Measurements from ENCODE around the gene PHKB. TPM values are rescaled to one million over a fixed set of nuclear protein-coding genes. Genes with fewer than 3 reads are reported as not detected.

Gene PHKB
- total RNA-seq, 1 experiment from 2014 or later = 35.6 TPM

- Histone ChIP-seq H3K4me1 (no peaks in the 10 kb centered on the region), H3K27me3 (no peaks in the 10 kb centered on the region), H3K36me3 (no peaks in the 10 kb centered on the region), H3K9me3 (replicated peaks) (no peaks in the 10 kb centered on the region), H3K27ac (peak overlapping the region; percentile 9; the same call in 1 of the 2 replicates), H3K4me3 (peak overlapping the region; percentile 29)
- DNase-seq = peak; percentile 47 to 53
Measured at GRCh38 chr16:47712276-47713224, 251.4 kb downstream of the PHKB start.

GRCh38 chr16:47713225-47713595 lies 252.1 kb downstream of the PHKB start:
- H3K27me3 ChIP-seq = no peaks in the 10 kb centered on the region
- peak; percentile 31 to 46 for DNase-seq
- no peaks in the 10 kb centered on the region for H3K36me3 ChIP-seq
- H3K4me3 ChIP-seq = peak overlapping the region; percentile 29; the same call in 1 of the 2 replicates
- no peaks in the 10 kb centered on the region for H3K9me3 ChIP-seq (replicated peaks)
- H3K27ac ChIP-seq = peak overlapping the region; percentile 9; the same call in 1 of the 2 replicates
- no peaks in the 10 kb centered on the region for H3K4me1 ChIP-seq

- no peaks in the 10 kb centered on the region for H3K9me3 ChIP-seq (replicated peaks)
- no peak overlapping the region for H3K27ac ChIP-seq
- no peak overlapping the region for H3K4me3 ChIP-seq
- no peaks in the 10 kb centered on the region for H3K27me3 ChIP-seq
- H3K36me3 ChIP-seq = no peaks in the 10 kb centered on the region
- DNase-seq = no peak
- H3K4me1 ChIP-seq = no peaks in the 10 kb centered on the region
Measured at GRCh38 chr16:47715442-47716083, 254.4 kb downstream of the PHKB start.

- no peaks in the 10 kb centered on the region for H3K4me1 ChIP-seq
- H3K27ac ChIP-seq = no peak overlapping the region
- H3K9me3 ChIP-seq (replicated peaks) = no peaks in the 10 kb centered on the region
- no peak overlapping the region for H3K4me3 ChIP-seq
- no peaks in the 10 kb centered on the region for H3K36me3 ChIP-seq
- no peaks in the 10 kb centered on the region for H3K27me3 ChIP-seq
- DNase-seq = no peak
Measured at GRCh38 chr16:47716571-47716970, 255.4 kb downstream of the PHKB start.

- Histone ChIP-seq H3K27me3 (no peaks in the 10 kb centered on the region), H3K4me3 (no peak overlapping the region), H3K27ac (no peak overlapping the region), H3K9me3 (replicated peaks) (no peaks in the 10 kb centered on the region), H3K4me1 (no peaks in the 10 kb centered on the region), H3K36me3 (no peaks in the 10 kb centered on the region)
- no peak for DNase-seq
Measured at GRCh38 chr16:47719713-47720112, 258.6 kb downstream of the PHKB start.

GRCh38 chr16:47721006-47721637 lies 260.0 kb downstream of the PHKB start:
- Histone ChIP-seq H3K27ac (no peak overlapping the region), H3K9me3 (replicated peaks) (no peaks in the 10 kb centered on the region), H3K4me3 (no peak overlapping the region), H3K36me3 (no peaks in the 10 kb centered on the region), H3K4me1 (no peaks in the 10 kb centered on the region), H3K27me3 (no peaks in the 10 kb centered on the region)
- no peak for DNase-seq

- Histone ChIP-seq H3K4me1 (no peaks in the 10 kb centered on the region), H3K36me3 (no peaks in the 10 kb centered on the region), H3K9me3 (replicated peaks) (no peaks in the 10 kb centered on the region), H3K27me3 (no peaks in the 10 kb centered on the region), H3K4me3 (no peak overlapping the region), H3K27ac (no peak overlapping the region)
- DNase-seq = no peak
Measured at GRCh38 chr16:47722046-47722445, 260.9 kb downstream of the PHKB start.

- no peak overlapping the region for H3K27ac ChIP-seq
- no peaks in the 10 kb centered on the region for H3K36me3 ChIP-seq
- no peak for DNase-seq
- H3K27me3 ChIP-seq = no peaks in the 10 kb centered on the region
- no peaks in the 10 kb centered on the region for H3K4me1 ChIP-seq
- H3K4me3 ChIP-seq = no peak overlapping the region
- H3K9me3 ChIP-seq (replicated peaks) = no peaks in the 10 kb centered on the region
Measured at GRCh38 chr16:47724115-47724785, 263.1 kb downstream of the PHKB start.

- DNase-seq = no peak
- Histone ChIP-seq H3K36me3 (no peaks in the 10 kb centered on the region), H3K4me1 (no peaks in the 10 kb centered on the region), H3K9me3 (replicated peaks) (no peaks in the 10 kb centered on the region), H3K4me3 (no peak overlapping the region), H3K27me3 (no peaks in the 10 kb centered on the region), H3K27ac (no peak overlapping the region)
Measured at GRCh38 chr16:47725188-47725695, 264.1 kb downstream of the PHKB start.

GRCh38 chr16:47726031-47726675 lies 265.0 kb downstream of the PHKB start:
- H3K4me1 ChIP-seq = no peaks in the 10 kb centered on the region
- no peak for DNase-seq
- no peak overlapping the region for H3K4me3 ChIP-seq
- no peaks in the 10 kb centered on the region for H3K9me3 ChIP-seq (replicated peaks)
- H3K27ac ChIP-seq = no peak overlapping the region
- no peaks in the 10 kb centered on the region for H3K36me3 ChIP-seq
- 0 out of 2 replicates have a peak, but pooled peaks cover 3% of the 10 kb centered on the region for H3K27me3 ChIP-seq

- no peaks in the 10 kb centered on the region for H3K4me1 ChIP-seq
- no peak for DNase-seq
- no peak overlapping the region for H3K4me3 ChIP-seq
- H3K9me3 ChIP-seq (replicated peaks) = no peaks in the 10 kb centered on the region
- H3K27me3 ChIP-seq = 0 out of 2 replicates have a peak, but pooled peaks cover 3% of the 10 kb centered on the region
- no peak overlapping the region for H3K27ac ChIP-seq
- no peaks in the 10 kb centered on the region for H3K36me3 ChIP-seq
Measured at GRCh38 chr16:47727131-47727530, 266.0 kb downstream of the PHKB start.

- Histone ChIP-seq H3K9me3 (replicated peaks) (no peaks in the 10 kb centered on the region), H3K4me1 (no peaks in the 10 kb centered on the region), H3K27me3 (0 out of 2 replicates have a peak, but pooled peaks cover 3% of the 10 kb centered on the region), H3K27ac (no peak overlapping the region), H3K4me3 (no peak overlapping the region), H3K36me3 (no peaks in the 10 kb centered on the region)
- DNase-seq = no peak
Measured at GRCh38 chr16:47728205-47728604, 267.1 kb downstream of the PHKB start.

- no peaks in the 10 kb centered on the region for H3K4me1 ChIP-seq
- H3K9me3 ChIP-seq (replicated peaks) = no peaks in the 10 kb centered on the region
- 0 out of 2 replicates have a peak, but pooled peaks cover 3% of the 10 kb centered on the region for H3K27me3 ChIP-seq
- H3K36me3 ChIP-seq = no peaks in the 10 kb centered on the region
- H3K27ac ChIP-seq = no peak overlapping the region
- no peak overlapping the region for H3K4me3 ChIP-seq
- no peak for DNase-seq
Measured at GRCh38 chr16:47729701-47730100, 268.6 kb downstream of the PHKB start.

- Histone ChIP-seq H3K4me1 (no peaks in the 10 kb centered on the region), H3K27me3 (0 out of 2 replicates have a peak, but pooled peaks cover 3% of the 10 kb centered on the region), H3K27ac (no peak overlapping the region), H3K36me3 (no peaks in the 10 kb centered on the region), H3K9me3 (replicated peaks) (no peaks in the 10 kb centered on the region), H3K4me3 (no peak overlapping the region)
- peak; percentile 7 to 13 for DNase-seq
Measured at GRCh38 chr16:47731252-47731651, 270.1 kb downstream of the PHKB start.

All from SJCRH30 (cell line).